ENCODE results near the gene MLLT10.

GRCh38 chr10:21758239-21758638, 224.2 kb downstream of the MLLT10 start:
- TF ChIP-seq FOXP2 (optimal IDR thresholded peaks at IDR 0.05; ENCODE audit: borderline replicate concordance, extremely low read depth, extremely low read length, insufficient read depth) (no peak), POLR2AphosphoS5 (IDR thresholded peaks at IDR 0.05; ENCODE audit: low read depth, low read length) (no peak)
